Thyroid gland (tissue), 4 donors: ENCODE data around the gene BGN.

Source experiments
- POLR2A ChIP-seq, 2 donors: fragments of 450-650 bp; IDR thresholded peaks; one replicate each; pipeline ENCODE4 v1.6.1; 2017; ENCODE audit warnings: antibody characterized with exemption in 2 of 2, mild to moderate bottlenecking in 2 of 2, moderate library complexity in 1 of 2
- TF ChIP-seq, protein P1 (sequence below), 6 experiments: fragments of 200-600 bp in 3 of 6; fragments of 450-650 bp in 3 of 6; sonication (generic) in 3 of 6; IDR thresholded peaks; one replicate each; pipeline ENCODE4 v1.5.1; 2016 to 2019; ENCODE audit warnings: antibody characterized with exemption in 6 of 6, mild to moderate bottlenecking in 2 of 6, inconsistent platforms in 1 of 6, moderate library complexity in 1 of 6

DNA sequence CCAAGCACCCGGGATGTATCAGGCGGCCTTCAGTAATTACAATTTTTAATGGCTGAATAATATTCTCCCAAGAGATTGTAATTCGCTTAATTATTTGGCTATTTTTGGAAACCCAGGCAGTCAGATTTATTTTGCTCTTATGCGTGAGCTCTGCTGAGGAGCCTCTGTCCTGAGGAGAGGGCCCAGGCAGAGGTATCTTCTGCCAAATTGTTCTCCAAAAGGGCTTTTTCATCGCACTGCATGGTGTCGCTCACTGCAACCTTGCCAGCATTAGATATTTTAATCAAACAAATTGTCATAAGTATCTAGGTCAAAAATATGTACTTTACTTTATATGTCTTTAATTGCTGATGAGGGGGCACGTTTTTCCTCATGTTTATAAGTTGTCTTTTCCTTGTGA is 28.5 kb downstream of the BGN start:
- TF ChIP-seq, protein P1, sequence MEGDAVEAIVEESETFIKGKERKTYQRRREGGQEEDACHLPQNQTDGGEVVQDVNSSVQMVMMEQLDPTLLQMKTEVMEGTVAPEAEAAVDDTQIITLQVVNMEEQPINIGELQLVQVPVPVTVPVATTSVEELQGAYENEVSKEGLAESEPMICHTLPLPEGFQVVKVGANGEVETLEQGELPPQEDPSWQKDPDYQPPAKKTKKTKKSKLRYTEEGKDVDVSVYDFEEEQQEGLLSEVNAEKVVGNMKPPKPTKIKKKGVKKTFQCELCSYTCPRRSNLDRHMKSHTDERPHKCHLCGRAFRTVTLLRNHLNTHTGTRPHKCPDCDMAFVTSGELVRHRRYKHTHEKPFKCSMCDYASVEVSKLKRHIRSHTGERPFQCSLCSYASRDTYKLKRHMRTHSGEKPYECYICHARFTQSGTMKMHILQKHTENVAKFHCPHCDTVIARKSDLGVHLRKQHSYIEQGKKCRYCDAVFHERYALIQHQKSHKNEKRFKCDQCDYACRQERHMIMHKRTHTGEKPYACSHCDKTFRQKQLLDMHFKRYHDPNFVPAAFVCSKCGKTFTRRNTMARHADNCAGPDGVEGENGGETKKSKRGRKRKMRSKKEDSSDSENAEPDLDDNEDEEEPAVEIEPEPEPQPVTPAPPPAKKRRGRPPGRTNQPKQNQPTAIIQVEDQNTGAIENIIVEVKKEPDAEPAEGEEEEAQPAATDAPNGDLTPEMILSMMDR (IDR thresholded peaks at IDR 0.05), result no peak
- TF ChIP-seq POLR2A (IDR thresholded peaks at IDR 0.05), result no peak
